AML-193 (cell line): Measurements from ENCODE around the gene SMIM35.
A peak's percentile ranks its signal among the peaks of the same experiment; 100 is the strongest.

Experiments
- DNase-seq, 2 experiments: peaks; one replicate each; lab custom pipeline; 2025; lab: John Stamatoyannopoulos, UW

Gene SMIM35

DNA sequence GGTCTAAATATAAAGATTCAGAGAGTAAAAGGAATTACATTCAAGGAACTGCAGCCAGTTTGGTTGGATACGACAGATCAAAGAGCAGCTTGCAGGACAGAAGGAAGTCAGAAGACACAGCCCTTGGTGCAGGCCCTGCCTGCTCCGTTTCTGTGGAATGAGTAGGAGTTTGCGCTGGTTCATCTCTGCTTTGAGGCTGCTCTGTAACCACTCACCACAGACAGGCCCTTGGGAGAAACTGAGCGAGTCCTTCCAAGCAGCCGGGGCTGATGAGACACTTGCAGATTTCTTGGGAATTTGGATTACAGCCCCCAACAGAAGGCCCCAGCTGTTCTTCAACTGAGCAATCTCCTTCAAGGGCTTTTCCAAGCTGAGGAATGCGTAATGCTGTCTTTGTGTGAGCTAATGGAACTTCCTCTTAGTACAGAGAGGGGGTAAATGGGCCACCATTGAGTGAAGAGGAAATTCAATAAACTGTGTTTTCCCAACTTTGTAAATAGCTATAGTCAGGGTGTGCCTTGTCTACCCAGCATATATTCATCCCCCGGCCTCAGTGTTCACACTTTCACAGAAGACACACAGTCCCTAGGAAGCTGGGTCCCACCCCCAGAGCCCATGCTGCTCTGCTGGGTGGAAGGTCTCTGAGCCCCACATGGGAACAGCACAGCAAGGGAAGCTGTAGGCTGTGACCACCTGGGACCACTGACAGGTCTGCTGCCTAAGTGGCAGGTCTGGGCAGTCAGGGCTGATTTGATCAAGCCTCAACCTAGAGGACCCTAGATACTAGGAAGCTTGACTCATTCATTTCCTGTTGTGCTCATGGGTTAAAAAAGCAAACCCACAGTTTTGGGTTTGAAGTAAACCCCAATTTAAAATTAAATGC lies 84.0 kb downstream of the SMIM35 start:
- DNase-seq, result peak; percentile 44 to 55

GRCh38 chr11:118002010-118002540 lies 84.7 kb downstream of the SMIM35 start:
- no peak for DNase-seq

- DNase-seq, result no peak
These were observed 85.2 kb downstream of the SMIM35 start for GRCh38 chr11:118001494-118001971.

DNA sequence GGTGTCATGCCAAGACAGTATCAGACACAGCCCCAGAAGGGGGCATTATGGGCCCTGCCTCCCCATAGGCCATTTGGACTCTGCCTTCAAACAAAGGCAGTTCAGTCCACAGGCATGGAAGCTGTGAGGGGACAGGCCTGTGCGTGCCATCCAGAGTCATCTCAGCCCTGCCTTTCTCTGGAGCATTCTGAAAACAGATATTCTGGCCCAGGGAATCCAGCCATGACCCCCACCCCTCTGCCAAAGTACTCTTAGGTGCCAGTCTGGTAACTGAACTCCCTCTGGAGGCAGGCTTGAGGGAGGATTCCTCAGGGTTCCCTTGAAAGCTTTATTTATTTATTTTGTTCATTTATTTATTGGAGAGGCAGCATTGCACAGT lies 85.9 kb downstream of the SMIM35 start:
- no peak for DNase-seq

- DNase-seq, result no peak
These were observed 86.5 kb downstream of the SMIM35 start for GRCh38 chr11:118000067-118000849.

DNA sequence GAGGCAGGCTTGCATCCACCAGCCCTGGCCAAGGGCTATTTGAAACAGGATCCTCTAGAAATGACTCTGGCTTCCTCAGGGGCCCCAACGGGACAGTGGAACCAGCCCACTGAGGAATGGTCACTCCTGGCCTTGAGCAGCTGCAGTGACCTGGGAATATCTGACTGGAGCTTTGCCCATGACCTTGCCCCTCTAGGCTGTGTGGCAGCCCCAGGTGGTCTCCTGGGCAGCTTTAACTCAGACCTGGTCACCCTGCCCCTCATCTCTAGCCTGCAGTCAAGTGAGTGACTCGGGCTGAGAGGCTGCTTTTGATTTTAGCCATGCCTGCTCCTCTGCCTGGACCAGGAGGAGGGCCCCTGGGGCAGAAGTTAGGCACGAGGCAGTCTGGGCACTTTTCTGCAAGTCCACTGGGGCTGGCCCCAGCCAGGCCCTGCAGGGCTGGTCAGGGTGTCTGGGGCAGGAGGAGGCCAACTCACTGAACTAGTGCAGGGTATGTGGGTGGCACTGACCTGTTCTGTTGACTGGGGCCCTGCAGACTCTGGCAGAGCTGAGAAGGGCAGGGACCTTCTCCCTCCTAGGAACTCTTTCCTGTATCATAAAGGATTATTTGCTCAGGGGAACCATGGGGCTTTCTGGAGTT lies 87.3 kb downstream of the SMIM35 start:
- DNase-seq, result no peak

- DNase-seq, result no peak
These were observed 88.0 kb downstream of the SMIM35 start for GRCh38 chr11:117998664-117999353.

DNA sequence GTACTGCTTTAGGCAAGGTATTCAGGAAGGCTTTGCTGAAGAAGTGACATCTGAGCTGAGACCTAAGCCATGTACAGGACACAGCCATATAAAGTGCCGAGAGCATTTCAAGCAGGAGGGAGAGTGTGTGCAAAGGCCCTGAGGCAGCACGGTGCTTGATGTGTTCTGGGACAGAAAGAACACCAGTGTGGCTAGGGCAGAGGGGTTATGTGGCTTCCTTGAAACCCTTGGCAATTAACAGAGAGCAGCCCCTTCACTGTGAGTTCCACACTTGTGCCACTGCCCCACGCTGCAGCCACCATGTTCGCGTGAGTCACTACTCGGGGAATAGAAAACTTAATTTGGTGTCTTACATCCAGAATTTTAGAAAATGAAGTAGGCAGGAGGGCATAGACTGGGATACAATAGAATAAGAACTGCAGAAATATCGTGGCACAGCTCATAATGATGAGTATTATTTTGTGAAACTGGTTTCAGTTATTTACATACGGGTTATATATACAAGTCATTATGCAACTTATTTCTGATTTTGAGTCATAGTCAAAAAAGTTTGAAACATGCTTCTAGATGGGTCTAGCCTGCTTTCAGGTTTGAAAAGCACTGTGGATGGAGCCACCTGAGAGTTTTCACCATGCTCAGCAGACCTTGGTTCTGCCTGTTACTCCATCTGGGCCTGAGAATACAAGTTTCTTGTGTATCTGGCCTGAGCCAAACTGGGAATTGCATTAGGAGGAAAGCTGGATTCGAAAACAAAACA lies 88.8 kb downstream of the SMIM35 start:
- no peak for DNase-seq

- no peak for DNase-seq
These were observed 89.4 kb downstream of the SMIM35 start for GRCh38 chr11:117997406-117997805.

DNA sequence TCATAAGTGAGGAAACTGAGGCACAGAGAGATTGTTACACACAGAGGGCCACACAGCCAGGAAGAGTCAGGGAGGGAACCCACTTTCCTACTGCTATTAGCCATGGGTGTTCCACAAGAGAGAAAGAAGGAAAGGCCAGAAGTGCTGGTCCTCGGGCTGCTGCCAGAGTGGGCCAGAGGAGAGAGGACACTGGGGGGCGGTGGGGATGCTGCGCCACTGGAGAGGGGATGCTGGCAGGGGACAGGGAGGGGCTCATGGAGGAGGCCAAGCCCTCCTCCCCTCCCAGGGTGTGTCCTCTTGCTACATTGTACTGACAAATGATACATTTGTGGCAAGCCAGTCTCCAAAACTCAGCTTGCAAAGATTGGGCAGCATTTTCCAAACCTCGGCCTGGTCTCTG lies 90.7 kb downstream of the SMIM35 start:
- DNase-seq, result no peak

- DNase-seq, result no peak
These were observed 91.3 kb downstream of the SMIM35 start for GRCh38 chr11:117995472-117995871.

GRCh38 chr11:117993988-117994745 lies 92.6 kb downstream of the SMIM35 start:
- peak; percentile 11 to 13 for DNase-seq

DNA sequence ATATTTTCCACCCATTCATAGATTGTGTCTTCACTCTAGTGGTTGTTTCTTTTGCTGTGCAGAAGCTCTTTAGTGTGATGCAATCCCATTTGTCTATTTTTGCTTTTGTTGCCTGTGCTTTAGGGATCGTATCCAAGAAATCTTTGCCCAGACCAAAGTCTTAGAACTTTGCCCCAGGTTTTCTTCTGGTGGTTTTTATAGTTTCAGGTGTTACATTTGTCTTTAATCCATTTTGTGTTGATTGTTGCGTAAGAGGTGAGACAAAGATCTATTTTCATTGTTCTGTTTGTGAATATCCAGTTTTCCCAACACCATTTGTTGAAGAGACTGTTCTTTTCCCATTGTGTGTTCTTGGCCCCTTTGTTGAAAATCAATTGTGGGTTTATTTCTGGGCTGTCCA lies 94.1 kb downstream of the SMIM35 start:
- DNase-seq, result no peak

- no peak for DNase-seq
These were observed 94.6 kb downstream of the SMIM35 start for GRCh38 chr11:117992136-117992535.

GRCh38 chr11:117989351-117990102 lies 97.2 kb downstream of the SMIM35 start:
- no peak for DNase-seq

DNA sequence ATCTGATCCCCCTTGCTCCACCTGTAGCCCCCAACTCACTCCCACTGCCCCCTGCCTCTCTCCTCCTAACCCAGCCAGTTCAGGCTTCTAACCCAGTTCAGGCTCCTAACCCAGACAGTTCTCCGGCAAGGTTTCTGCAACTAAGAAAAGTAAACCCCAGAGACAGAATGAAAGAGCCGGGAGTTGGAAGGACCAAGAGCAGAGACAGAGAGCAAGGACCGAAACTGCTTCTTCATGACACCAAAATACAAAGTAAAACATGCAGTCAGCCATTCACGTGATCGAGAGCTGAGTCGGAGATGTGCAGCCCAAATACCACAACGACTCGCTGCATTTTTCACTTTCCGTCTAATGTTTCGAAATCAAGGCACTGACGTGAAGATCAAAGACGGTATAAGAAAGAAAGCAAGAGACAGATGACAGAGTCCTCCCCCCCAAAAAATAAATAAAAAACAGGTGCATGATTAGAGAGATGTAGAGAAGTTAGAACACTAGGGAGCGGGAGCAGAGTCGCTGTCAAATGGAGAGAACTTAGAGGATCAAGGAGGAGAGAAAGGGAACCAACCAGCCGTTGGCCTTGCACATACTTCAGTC lies 99.7 kb downstream of the SMIM35 start:
- DNase-seq, result peak; percentile 70 to 82

- DNase-seq, result peak; percentile 85 to 88
These were observed 100.5 kb downstream of the SMIM35 start, which contains the start of gene IL10RA for GRCh38 chr11:117985953-117986887. IL10RA (plus strand) TSS chr11:117986394; CDS start chr11:117986468, 74 bp downstream.

DNA sequence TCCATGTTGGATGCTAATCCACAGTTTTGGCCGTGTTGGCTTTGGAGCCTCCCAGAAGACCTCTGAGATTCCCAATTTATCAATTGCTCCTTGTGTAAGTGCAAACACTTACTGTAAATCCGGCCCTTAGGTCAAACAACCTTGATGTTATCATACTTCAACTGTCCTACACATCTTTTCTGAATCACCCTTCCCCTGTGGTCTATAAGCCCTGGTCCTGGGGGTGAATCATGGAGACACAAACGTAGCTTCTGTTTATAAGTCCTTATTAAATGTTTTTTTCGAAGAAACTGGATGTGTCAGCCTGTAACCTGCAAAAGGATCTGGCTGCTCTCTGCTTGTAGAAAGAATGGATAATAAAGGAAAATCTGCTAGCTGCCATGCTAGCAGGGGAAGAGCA lies 102.3 kb downstream of the SMIM35 start:
- DNase-seq, result no peak
